WTC11 (cell line): ENCODE results near the gene C2CD2.

ENCODE experiments used
- NR2C2 ChIP-seq: sonication (generic); formaldehyde crosslinking; IDR thresholded peaks from 2 replicates; pipeline ENCODE4 v1.8.0; 2022; ENCODE audit warnings: mild to moderate bottlenecking, missing genetic modification reagents
- SP1 ChIP-seq: sonication (generic); formaldehyde crosslinking; conservative IDR thresholded peaks from 2 replicates; pipeline ENCODE4 v1.8.1; 2022; ENCODE audit warnings: missing genetic modification reagents
- ZBTB21 ChIP-seq: sonication (generic); formaldehyde crosslinking; IDR thresholded peaks from 2 replicates; pipeline ENCODE4 v1.8.1; 2023; ENCODE audit warnings: mild to moderate bottlenecking, missing genetic modification reagents, borderline replicate concordance
- ZNF416 ChIP-seq: fragments of 250-450 bp; sonication (Bioruptor Pico); IDR thresholded peaks from 2 replicates; pipeline ENCODE4 v1.9.0; 2021; ENCODE audit warnings: mild to moderate bottlenecking, inconsistent platforms
- TF ChIP-seq, protein P1 (sequence below): fragments of 200-600 bp; IDR thresholded peaks from 2 replicates; pipeline ENCODE4 v1.8.0; 2022; ENCODE audit warnings: antibody characterized with exemption
- TF ChIP-seq, protein P2 (sequence below): sonication (generic); formaldehyde crosslinking; IDR thresholded peaks from 2 replicates; pipeline ENCODE4 v1.8.1; 2022; ENCODE audit warnings: mild to moderate bottlenecking, missing genetic modification reagents, moderate library complexity, borderline replicate concordance
- TF ChIP-seq, protein P3 (sequence below): sonication (generic); formaldehyde crosslinking; IDR thresholded peaks from 2 replicates; pipeline ENCODE4 v1.8.0; 2022; ENCODE audit warnings: mild to moderate bottlenecking, missing genetic modification reagents
- TF ChIP-seq, protein P4 (sequence below): sonication (generic); formaldehyde crosslinking; conservative IDR thresholded peaks from 2 replicates; pipeline ENCODE4 v1.8.1; 2022; ENCODE audit warnings: mild to moderate bottlenecking, missing genetic modification reagents
- TF ChIP-seq, protein P5 (sequence below): sonication (generic); formaldehyde crosslinking; IDR thresholded peaks from 2 replicates; pipeline ENCODE4 v1.8.1; 2022; ENCODE audit warnings: low read depth, mild to moderate bottlenecking, moderate library complexity, missing genetic modification reagents, borderline replicate concordance
- TF ChIP-seq, protein P6 (sequence below): sonication (generic); formaldehyde crosslinking; IDR thresholded peaks from 2 replicates; pipeline ENCODE4 v1.8.1; 2022; ENCODE audit warnings: low read depth, missing genetic modification reagents, borderline replicate concordance

DNA sequence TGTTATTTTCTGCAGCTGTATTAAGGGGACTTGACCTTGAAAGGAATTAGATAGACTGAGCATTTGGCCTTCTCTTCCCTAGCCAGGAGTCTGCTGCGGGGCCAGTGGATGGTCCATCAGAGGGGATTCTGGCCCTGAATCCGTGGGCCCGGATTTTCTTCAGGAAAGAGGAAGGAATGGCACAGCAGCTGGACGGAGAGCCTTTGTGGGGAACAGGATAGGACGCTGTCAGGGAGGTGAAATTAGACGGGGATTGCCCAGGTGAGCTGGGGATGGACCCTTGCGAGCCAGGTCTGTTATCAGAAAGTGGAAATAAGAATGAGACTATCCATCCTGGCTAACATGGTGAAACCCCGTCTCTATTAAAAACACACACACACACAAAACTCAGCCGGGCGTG, 1.7 kb upstream of the C2CD2 start:
- TF ChIP-seq NR2C2 (CRISPR knock-in tag) (no peak), SP1 (CRISPR knock-in tag) (no peak), ZNF416 (CRISPR knock-in tag) (no peak), ZBTB21 (no peak)
- TF ChIP-seq, protein P1, sequence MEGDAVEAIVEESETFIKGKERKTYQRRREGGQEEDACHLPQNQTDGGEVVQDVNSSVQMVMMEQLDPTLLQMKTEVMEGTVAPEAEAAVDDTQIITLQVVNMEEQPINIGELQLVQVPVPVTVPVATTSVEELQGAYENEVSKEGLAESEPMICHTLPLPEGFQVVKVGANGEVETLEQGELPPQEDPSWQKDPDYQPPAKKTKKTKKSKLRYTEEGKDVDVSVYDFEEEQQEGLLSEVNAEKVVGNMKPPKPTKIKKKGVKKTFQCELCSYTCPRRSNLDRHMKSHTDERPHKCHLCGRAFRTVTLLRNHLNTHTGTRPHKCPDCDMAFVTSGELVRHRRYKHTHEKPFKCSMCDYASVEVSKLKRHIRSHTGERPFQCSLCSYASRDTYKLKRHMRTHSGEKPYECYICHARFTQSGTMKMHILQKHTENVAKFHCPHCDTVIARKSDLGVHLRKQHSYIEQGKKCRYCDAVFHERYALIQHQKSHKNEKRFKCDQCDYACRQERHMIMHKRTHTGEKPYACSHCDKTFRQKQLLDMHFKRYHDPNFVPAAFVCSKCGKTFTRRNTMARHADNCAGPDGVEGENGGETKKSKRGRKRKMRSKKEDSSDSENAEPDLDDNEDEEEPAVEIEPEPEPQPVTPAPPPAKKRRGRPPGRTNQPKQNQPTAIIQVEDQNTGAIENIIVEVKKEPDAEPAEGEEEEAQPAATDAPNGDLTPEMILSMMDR = no peak
- TF ChIP-seq, protein P2, sequence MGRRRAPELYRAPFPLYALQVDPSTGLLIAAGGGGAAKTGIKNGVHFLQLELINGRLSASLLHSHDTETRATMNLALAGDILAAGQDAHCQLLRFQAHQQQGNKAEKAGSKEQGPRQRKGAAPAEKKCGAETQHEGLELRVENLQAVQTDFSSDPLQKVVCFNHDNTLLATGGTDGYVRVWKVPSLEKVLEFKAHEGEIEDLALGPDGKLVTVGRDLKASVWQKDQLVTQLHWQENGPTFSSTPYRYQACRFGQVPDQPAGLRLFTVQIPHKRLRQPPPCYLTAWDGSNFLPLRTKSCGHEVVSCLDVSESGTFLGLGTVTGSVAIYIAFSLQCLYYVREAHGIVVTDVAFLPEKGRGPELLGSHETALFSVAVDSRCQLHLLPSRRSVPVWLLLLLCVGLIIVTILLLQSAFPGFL (CRISPR knock-in tag) = no peak
- TF ChIP-seq, protein P3, sequence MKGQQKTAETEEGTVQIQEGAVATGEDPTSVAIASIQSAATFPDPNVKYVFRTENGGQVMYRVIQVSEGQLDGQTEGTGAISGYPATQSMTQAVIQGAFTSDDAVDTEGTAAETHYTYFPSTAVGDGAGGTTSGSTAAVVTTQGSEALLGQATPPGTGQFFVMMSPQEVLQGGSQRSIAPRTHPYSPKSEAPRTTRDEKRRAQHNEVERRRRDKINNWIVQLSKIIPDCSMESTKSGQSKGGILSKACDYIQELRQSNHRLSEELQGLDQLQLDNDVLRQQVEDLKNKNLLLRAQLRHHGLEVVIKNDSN (CRISPR knock-in tag) = no peak
- TF ChIP-seq, protein P4, sequence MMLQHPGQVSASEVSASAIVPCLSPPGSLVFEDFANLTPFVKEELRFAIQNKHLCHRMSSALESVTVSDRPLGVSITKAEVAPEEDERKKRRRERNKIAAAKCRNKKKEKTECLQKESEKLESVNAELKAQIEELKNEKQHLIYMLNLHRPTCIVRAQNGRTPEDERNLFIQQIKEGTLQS = no peak
- TF ChIP-seq, protein P5, sequence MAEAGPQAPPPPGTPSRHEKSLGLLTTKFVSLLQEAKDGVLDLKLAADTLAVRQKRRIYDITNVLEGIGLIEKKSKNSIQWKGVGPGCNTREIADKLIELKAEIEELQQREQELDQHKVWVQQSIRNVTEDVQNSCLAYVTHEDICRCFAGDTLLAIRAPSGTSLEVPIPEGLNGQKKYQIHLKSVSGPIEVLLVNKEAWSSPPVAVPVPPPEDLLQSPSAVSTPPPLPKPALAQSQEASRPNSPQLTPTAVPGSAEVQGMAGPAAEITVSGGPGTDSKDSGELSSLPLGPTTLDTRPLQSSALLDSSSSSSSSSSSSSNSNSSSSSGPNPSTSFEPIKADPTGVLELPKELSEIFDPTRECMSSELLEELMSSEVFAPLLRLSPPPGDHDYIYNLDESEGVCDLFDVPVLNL = no peak
- TF ChIP-seq, protein P6, sequence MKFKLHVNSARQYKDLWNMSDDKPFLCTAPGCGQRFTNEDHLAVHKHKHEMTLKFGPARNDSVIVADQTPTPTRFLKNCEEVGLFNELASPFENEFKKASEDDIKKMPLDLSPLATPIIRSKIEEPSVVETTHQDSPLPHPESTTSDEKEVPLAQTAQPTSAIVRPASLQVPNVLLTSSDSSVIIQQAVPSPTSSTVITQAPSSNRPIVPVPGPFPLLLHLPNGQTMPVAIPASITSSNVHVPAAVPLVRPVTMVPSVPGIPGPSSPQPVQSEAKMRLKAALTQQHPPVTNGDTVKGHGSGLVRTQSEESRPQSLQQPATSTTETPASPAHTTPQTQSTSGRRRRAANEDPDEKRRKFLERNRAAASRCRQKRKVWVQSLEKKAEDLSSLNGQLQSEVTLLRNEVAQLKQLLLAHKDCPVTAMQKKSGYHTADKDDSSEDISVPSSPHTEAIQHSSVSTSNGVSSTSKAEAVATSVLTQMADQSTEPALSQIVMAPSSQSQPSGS (CRISPR knock-in tag) = no peak
